SU-DHL-6 (cell line): Measurements from ENCODE around the gene SIM2.

Experiments used
- H2AFZ ChIP-seq: fragments of 200-600 bp; sonication (generic); 2 replicates; pipeline ENCODE4 v1.6.1; 2014; ENCODE audit warnings: low read depth, mild to moderate bottlenecking, moderate library complexity, mixed read lengths, antibody characterized with exemption, low read length; ENCODE audit not compliant: severe bottlenecking
- H3F3A ChIP-seq: fragments of 200-600 bp; shearing (Covaris generic); 2 replicates; pipeline ENCODE4 v1.6.0; 2016; ENCODE audit warnings: antibody characterized with exemption, mild to moderate bottlenecking; ENCODE audit not compliant: insufficient read depth
- H3K27ac ChIP-seq: fragments of 200-600 bp; sonication (generic); 2 replicates; pipeline ENCODE4 v1.5.1; 2016; ENCODE audit warnings: low read depth, mild to moderate bottlenecking, low read length, moderate library complexity, mixed read lengths
- H3K27me3 ChIP-seq: fragments of 200-600 bp; sonication (generic), shearing (Covaris generic); 2 replicates; pipeline ENCODE4 v1.6.0; 2014; ENCODE audit warnings: mild to moderate bottlenecking, low read length
- H3K36me3 ChIP-seq: fragments of 200-600 bp; sonication (generic); 2 replicates; pipeline ENCODE4 v1.6.1; 2014; ENCODE audit warnings: mild to moderate bottlenecking, low read length, mixed read lengths
- H3K4me2 ChIP-seq: fragments of 300-600, 200-600 bp; shearing (Covaris generic), sonication (generic); 2 replicates; pipeline ENCODE4 v1.6.0; 2014; ENCODE audit warnings: low read length, low read depth, mild to moderate bottlenecking; ENCODE audit not compliant: poor library complexity, severe bottlenecking
- H3K4me3 ChIP-seq: fragments of 200-600 bp; sonication (generic); 2 replicates; pipeline ENCODE4 v1.5.1; 2014; ENCODE audit warnings: antibody characterized with exemption, low read length, mild to moderate bottlenecking, mixed read lengths; ENCODE audit not compliant: insufficient read depth, poor library complexity, severe bottlenecking
- H3K79me2 ChIP-seq: fragments of 200-600 bp; sonication (generic); 2 replicates; pipeline ENCODE4 v1.6.1; 2014; ENCODE audit warnings: mild to moderate bottlenecking, low read length, moderate library complexity; ENCODE audit not compliant: insufficient read depth
- H3K9ac ChIP-seq: fragments of 200-600 bp; sonication (generic); 2 replicates; pipeline ENCODE4 v1.7.0; 2014; ENCODE audit warnings: mild to moderate bottlenecking, low read length
- H3K9me2 ChIP-seq: fragments of 200-600 bp; sonication (generic); replicated peaks from 2 replicates; pipeline ENCODE4 v1.6.1; 2014; ENCODE audit warnings: low read length; ENCODE audit not compliant: insufficient read depth
- H3K9me3 ChIP-seq: fragments of 200-600 bp; sonication (generic); 2 replicates; pipeline ENCODE4 v1.6.1; 2014; ENCODE audit warnings: low read length, mixed read lengths; ENCODE audit not compliant: insufficient read depth
- H4K20me1 ChIP-seq: fragments of 200-600 bp; sonication (generic); 2 replicates; pipeline ENCODE4 v1.6.1; 2014; ENCODE audit warnings: low read depth, mild to moderate bottlenecking, antibody characterized with exemption, low read length, moderate library complexity, mixed read lengths
- CTCF ChIP-seq: fragments of 200-600 bp; sonication (generic); IDR thresholded peaks from one replicate; pipeline ENCODE4 v1.5.1; 2017; ENCODE audit warnings: antibody characterized with exemption, mild to moderate bottlenecking, low read length, moderate library complexity; ENCODE audit not compliant: insufficient read depth, poor library complexity, severe bottlenecking
- EZH2phosphoT487 ChIP-seq: fragments of 200-600 bp; sonication (generic), shearing (Covaris generic); conservative IDR thresholded peaks from 2 replicates; pipeline ENCODE4 v1.6.1; 2018; ENCODE audit warnings: mild to moderate bottlenecking, antibody characterized with exemption, low read length, moderate library complexity, mixed read lengths

The SIM2 gene

GRCh38 chr21:36693489-36694030 lies 5.4 kb upstream of the SIM2 start:
- Histone ChIP-seq H3K79me2 (no peaks in the 10 kb centered on the region), H3K9me2 (no peaks in the 10 kb centered on the region), H3K27ac (no peak overlapping the region), H3K9me3 (no peaks in the 10 kb centered on the region), H3K36me3 (no peaks in the 10 kb centered on the region), H3K9ac (no peak overlapping the region), H3F3A (no peaks in the 10 kb centered on the region), H3K4me2 (no peak overlapping the region), H4K20me1 (no peaks in the 10 kb centered on the region), H3K4me3 (no peak overlapping the region), H2AFZ (no peak overlapping the region), H3K27me3 (no peaks in the 10 kb centered on the region)
- TF ChIP-seq CTCF: no peak
- no peak for TF ChIP-seq EZH2phosphoT487

- H3K9me3 ChIP-seq: no peaks in the 10 kb centered on the region
- no peaks in the 10 kb centered on the region for H3K27me3 ChIP-seq
- H3K36me3 ChIP-seq: no peaks in the 10 kb centered on the region
- H3K27ac ChIP-seq: no peak overlapping the region
- H3F3A ChIP-seq: no peaks in the 10 kb centered on the region
- H2AFZ ChIP-seq: no peak overlapping the region
- no peaks in the 10 kb centered on the region for H3K79me2 ChIP-seq
- no peaks in the 10 kb centered on the region for H3K9me2 ChIP-seq
- no peak for TF ChIP-seq CTCF
- TF ChIP-seq EZH2phosphoT487: no peak
- H4K20me1 ChIP-seq: no peaks in the 10 kb centered on the region
- no peak overlapping the region for H3K4me3 ChIP-seq
- no peak overlapping the region for H3K9ac ChIP-seq
- H3K4me2 ChIP-seq: no peak overlapping the region
Measured at GRCh38 chr21:36694031-36694515, 4.8 kb upstream of the SIM2 start.

GRCh38 chr21:36694593-36695282 lies 4.2 kb upstream of the SIM2 start:
- H3K9me3 ChIP-seq: no peaks in the 10 kb centered on the region

More at GRCh38 chr21:36694593-36695282, 4.2 kb upstream of the SIM2 start:
- Histone ChIP-seq H3K27me3 (no peaks in the 10 kb centered on the region), H2AFZ (no peak overlapping the region), H3K9me2 (no peaks in the 10 kb centered on the region), H4K20me1 (no peaks in the 10 kb centered on the region), H3K4me3 (no peak overlapping the region), H3K9ac (no peak overlapping the region), H3K4me2 (no peak overlapping the region), H3K27ac (no peak overlapping the region), H3K79me2 (no peaks in the 10 kb centered on the region), H3F3A (no peaks in the 10 kb centered on the region), H3K36me3 (no peaks in the 10 kb centered on the region)
- TF ChIP-seq EZH2phosphoT487 (no peak), CTCF (no peak)
